ENCODE results near the gene TUSC2. TPM values are rescaled to one million over a fixed set of nuclear protein-coding genes. Genes with fewer than 3 reads are reported as not detected.
A peak's percentile ranks its signal among the peaks of the same experiment; 100 is the strongest.

The TUSC2 gene
- total RNA-seq, 6 experiments from 2014 or later = 9.7 to 36.9 (median 12.5) TPM

DNA sequence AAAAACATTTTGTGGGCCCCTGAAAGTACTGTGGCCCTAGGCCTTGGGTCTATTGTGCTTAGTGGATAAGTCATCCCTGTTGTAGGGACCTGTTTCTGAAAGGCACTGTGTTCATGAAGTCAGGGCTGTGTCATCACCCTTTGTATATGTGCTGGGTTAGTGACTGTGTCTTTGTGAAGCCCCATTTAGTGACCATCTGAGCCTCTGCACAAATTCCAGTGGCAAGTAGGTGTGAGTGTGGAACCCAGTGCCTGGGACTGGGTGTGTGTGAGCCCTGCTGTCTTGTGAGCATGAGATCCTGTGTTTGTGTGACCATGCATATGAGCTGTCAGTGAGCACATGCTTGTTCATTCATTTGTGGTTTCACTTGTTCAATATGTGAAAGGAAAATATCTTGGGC lies 23.4 kb downstream of the TUSC2 start:
- DNase-seq (no peak), ATAC-seq (no peak)
- no peaks in the 10 kb centered on the region for H3K9me3 ChIP-seq
- TF ChIP-seq POLR2A (IDR thresholded peaks at IDR 0.05) (no peak), CTCF (IDR thresholded peaks at IDR 0.05) (no peak)
- no peaks in the 10 kb centered on the region for H3K27me3 ChIP-seq
- H3K36me3 ChIP-seq = no peaks in the 10 kb centered on the region
- H3K4me1 ChIP-seq = peaks cover 0 to 26% (median 14%) of the 10 kb centered on the region in 4 donors
- intact Hi-C loops (cut with DNase I) = no loop called here
- no peak overlapping the region for H3K4me3 ChIP-seq
- no peak overlapping the region for H3K27ac ChIP-seq

DNA sequence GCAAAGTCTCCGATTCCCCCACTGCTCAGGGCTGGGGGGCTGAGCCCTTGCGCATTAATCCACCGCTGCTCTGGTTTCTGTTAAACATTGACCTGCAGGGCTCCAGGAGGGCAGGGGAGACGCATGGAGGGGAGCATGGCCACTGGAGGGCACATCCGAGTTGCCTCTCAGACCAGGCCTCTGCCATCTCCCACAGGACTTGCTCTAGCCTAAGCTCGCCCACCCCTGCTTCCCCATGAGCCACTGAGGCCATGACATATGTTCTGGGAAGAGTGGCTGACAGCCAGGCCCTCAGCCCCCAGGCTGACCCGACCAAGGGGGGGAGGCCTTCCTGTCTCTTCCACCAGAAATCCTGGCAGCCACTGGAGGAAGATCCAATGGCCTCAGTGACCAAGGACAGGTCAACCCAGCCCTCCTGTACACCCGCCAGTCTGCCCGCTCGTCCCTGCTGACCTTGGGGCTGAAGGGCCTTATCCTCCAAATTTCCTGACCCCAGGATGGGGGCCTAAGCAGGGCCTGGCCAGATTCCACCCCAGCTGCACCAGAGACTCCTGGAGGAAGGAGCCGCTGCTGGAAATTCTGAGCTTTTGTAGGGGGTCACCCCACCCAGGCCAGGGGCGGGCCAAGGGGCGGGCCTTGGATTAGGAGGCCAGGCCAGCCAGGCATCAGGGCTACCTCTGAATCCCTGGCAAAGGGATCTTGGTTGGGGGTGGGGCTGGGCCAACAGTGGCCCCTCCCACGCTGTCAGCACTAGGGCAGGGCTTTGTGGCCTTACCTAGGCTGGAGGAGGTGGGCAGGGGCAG lies 24.8 kb downstream of the TUSC2 start, which contains the start of gene HYAL1:
Gene HYAL1 (minus strand): TSS at position 562 of the 803 bp plus-strand sequence. CDS start 618 bp downstream, outside the sequence.
- ATAC-seq (peak; percentile 55 to 73 (median 64)), DNase-seq (peak; percentile 93 to 96 (median 96))
- WGBS (ENCODE audit: insufficient coverage, low coverage, low lambda C conversion rate, missing lambda C conversion rate) = 9% methylated on average over 5 of the region's 14 CpGs
- Histone ChIP-seq H3K36me3 (no peaks in the 10 kb centered on the region), H3K27ac (peak within 1 kb of the TSS; percentile 86 to 96 (median 88)), H3K4me3 (peak within 1 kb of the TSS; percentile 58 to 77 (median 59)), H3K27me3 (no peaks in the 10 kb centered on the region), H3K4me1 (peaks cover 0 to 26% (median 14%) of the 10 kb centered on the region in 4 donors), H3K9me3 (no peaks in the 10 kb centered on the region)
- intact Hi-C loops (cut with DNase I) = no loop called here
- TF ChIP-seq POLR2A (IDR thresholded peaks at IDR 0.05) (peak; percentile 75), CTCF (IDR thresholded peaks at IDR 0.05) (peak; percentile 28 to 42 (median 34))

DNA sequence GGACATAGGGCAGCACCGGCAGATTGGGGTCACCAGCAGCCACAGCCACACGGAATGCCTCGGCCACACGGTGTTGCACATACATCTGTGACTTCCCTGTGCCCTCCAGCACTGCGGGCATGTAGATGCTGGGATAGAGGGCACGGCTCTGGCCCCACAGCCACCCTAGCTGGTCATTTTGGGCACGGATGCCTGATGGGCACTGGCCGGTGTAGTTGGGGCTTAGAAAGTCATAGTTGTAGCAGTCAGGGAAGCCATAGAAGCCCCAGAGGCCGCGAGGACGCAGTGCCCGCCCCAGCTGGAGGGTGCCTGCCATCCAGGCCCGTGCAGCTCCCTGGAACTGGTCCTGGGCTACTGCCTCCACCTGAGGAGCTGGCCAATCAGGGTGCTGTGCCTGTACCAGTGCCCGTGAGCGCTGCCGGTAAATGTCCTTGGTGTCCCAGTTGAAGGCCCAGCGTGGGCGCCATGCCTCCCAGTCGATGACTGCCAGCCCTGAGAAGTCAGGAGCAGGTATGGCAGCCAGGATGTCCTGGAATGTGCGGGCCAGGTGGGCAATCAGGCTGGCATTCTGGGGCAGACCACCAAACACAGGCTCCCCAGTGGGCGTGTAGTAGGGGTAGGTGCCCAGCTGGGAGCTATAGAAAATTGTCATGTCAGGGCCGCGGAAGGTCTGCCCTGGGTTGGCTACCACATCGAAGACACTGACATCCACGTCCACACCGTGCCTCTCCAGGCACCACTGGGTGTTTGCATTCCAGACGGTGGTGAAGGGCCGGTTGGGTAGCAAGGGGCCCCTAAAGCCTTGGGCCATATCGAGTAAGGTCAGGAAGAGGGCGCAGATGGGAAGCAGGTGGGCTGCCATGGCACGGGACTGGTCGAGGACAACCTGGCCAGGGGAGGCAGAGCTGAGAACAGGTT lies 25.7 kb downstream of the TUSC2 start:
- DNase-seq (peak; percentile 79 to 93 (median 92)), ATAC-seq (peak; percentile 4 to 35 (median 20))
- no peaks in the 10 kb centered on the region for H3K36me3 ChIP-seq
- H3K4me3 ChIP-seq = peak overlapping the region; percentile 58 to 77 (median 59)
- peaks cover 0 to 26% (median 14%) of the 10 kb centered on the region in 4 donors for H3K4me1 ChIP-seq
- 13% methylated on average over 6 of the region's 32 CpGs for WGBS (ENCODE audit: insufficient coverage, low coverage, low lambda C conversion rate, missing lambda C conversion rate)
- H3K27me3 ChIP-seq = no peaks in the 10 kb centered on the region
- TF ChIP-seq POLR2A (IDR thresholded peaks at IDR 0.05) = peak; percentile 79
- TF ChIP-seq CTCF (IDR thresholded peaks at IDR 0.05) = no peak
- intact Hi-C loops (cut with DNase I) = no loop called here
- H3K27ac ChIP-seq = peak overlapping the region; percentile 86 to 96 (median 88)
- no peaks in the 10 kb centered on the region for H3K9me3 ChIP-seq

- H3K9me3 ChIP-seq = no peaks in the 10 kb centered on the region
- peaks cover 0 to 26% (median 14%) of the 10 kb centered on the region in 4 donors for H3K4me1 ChIP-seq
- intact Hi-C loops (cut with DNase I) = no loop called here
- TF ChIP-seq POLR2A (IDR thresholded peaks at IDR 0.05) (no peak), CTCF (IDR thresholded peaks at IDR 0.05) (no peak)
- ATAC-seq = no peak
- H3K27me3 ChIP-seq = no peaks in the 10 kb centered on the region
- 33% methylated on average over 1 of the region's 6 CpGs for WGBS (ENCODE audit: insufficient coverage, low coverage, low lambda C conversion rate, missing lambda C conversion rate)
- peak overlapping the region; percentile 78 to 96 (median 86) for H3K27ac ChIP-seq
- H3K4me3 ChIP-seq = peak overlapping the region in 2 of 3 donors; percentile 59 to 77
- no peak for DNase-seq
- no peaks in the 10 kb centered on the region for H3K36me3 ChIP-seq
Measured at GRCh38 chr3:50300681-50301254, 27.3 kb downstream of the TUSC2 start.
